GM19043 (cell line): ENCODE results near the gene ESYT2.
A peak's percentile ranks its signal among the peaks of the same experiment; 100 is the strongest.
"Not testable (repeated sequence)": the region's sequence is repeated elsewhere in the genome, so short reads cannot be mapped to it uniquely, and the experiment has no call there.

Experiments
- ATAC-seq: cut with Tn5 transposase; IDR thresholded peaks from one replicate; pipeline ENCODE4 v1.9.1; 2021; ENCODE audit warnings: low read depth; ENCODE audit not compliant: unreplicated experiment

Gene ESYT2

DNA sequence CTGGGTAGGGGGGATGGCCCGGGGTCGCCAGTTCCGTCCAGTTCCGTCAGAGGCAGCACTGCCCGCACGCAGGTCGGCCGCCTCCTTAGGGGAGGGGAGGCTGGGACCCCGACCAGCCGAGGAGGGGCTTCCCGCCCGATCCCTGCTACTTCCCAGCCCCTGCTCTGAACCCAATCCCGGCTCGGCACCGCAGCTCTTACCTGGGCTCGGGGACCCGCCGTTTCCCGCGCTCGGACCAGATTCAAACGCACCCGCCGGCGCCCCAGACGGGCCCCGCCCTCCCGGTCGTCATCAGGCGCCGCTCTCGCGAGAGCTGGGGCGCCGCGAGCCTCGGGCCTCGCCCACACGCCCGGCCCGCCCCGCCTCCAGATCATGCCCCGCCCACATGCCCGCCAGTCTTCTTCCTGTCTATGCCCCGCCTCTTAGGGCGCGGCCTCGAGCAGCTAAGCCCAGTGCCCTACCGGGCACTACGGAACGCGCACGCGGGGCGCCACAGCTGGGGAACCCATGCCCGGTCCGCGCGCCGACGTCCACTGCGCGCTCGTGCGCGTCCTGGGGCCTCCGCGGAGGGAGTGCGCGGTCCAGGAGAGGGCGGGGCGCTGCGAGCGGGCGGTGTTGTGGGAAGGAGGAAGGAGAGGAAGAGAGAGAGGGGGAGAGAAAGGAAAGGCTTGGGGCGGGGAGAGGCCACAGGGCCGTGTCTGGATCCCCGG, 124.6 kb downstream of the ESYT2 start, which contains the start of gene NCAPG2:
Gene NCAPG2, minus strand, starts transcription at position 281 of the 710 bp plus-strand sequence. CDS start 2,905 bp downstream, outside the sequence.
- peak; percentile 97 for ATAC-seq

GRCh38 chr7:158703679-158704523, 125.4 kb downstream of the ESYT2 start:
- not testable (repeated sequence) for ATAC-seq

GRCh38 chr7:158702944-158703343, 126.4 kb downstream of the ESYT2 start:
- ATAC-seq = no peak

GRCh38 chr7:158702196-158702595, 127.1 kb downstream of the ESYT2 start:
- ATAC-seq = no peak

GRCh38 chr7:158700008-158700407, 129.3 kb downstream of the ESYT2 start:
- ATAC-seq = no peak

- no peak for ATAC-seq
Observed at GRCh38 chr7:158699341-158699740, 130.0 kb downstream of the ESYT2 start.

GRCh38 chr7:158698657-158699195, 130.6 kb downstream of the ESYT2 start:
- no peak for ATAC-seq

DNA sequence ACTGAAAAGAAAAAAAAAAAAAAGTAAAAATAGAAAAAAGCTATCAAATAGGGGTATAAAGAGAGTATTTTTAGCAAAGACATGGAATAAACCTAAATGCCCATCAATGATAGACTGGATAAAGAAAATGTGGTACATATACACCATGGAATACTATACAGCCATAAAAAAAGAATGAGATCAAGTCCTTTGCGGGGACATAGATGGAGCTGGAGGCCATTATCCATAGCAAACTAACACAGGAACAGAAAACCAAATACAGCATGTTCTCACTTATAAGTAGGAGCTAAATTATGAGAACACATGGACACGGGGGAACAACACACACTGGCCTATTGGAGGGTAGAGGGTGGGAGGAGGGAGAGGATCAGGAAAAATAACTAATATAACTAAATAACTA, 131.7 kb downstream of the ESYT2 start:
- ATAC-seq = not testable (repeated sequence)

GRCh38 chr7:158695726-158696452, 133.4 kb downstream of the ESYT2 start:
- no peak for ATAC-seq

DNA sequence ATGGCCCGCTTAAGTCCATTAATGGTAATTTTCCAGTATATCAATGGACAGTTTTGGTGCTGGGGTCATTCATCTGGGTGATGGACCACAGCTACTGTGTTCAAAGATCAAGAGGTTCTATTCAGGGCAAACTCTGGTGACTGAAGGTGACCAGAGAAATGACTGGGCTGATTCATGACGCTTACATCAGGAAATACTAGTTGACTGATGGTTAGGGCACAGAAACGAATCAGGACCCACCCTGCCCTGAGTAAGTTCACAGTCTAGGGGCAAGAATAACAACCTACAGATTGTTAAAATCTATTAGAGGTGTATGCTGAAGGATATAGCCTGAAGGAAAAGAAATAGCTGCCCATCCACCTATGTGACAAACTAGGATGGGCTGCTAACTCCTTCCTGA, 134.3 kb downstream of the ESYT2 start:
- no peak for ATAC-seq

GRCh38 chr7:158694650-158695049, 134.7 kb downstream of the ESYT2 start:
- ATAC-seq = no peak

- ATAC-seq = no peak
Observed at GRCh38 chr7:158689488-158689887, 139.8 kb downstream of the ESYT2 start.

- no peak for ATAC-seq
Observed at GRCh38 chr7:158687406-158687805, 141.9 kb downstream of the ESYT2 start.

DNA sequence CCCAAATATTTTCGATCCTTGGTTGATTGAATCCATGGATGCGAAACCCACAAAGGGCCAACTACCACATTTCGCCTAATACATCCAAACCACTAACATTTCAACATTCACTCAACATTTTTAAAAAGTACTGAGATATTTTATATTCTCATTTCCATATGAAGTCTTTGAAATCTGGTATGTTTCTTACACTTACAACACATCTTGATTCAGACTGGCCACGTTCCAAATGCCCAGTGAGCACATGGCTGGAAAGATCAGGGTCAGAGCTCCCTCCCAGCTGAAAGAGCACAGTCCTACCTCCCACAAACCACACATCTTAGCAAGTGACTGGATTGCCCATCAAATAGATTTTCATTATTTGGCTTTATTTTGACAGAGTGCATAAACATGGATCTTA, 143.6 kb downstream of the ESYT2 start:
- no peak for ATAC-seq

- ATAC-seq = no peak
Observed at GRCh38 chr7:158684329-158684728, 145.0 kb downstream of the ESYT2 start.

GRCh38 chr7:158683541-158683940, 145.8 kb downstream of the ESYT2 start:
- ATAC-seq = no peak

GRCh38 chr7:158682456-158682855, 146.9 kb downstream of the ESYT2 start:
- ATAC-seq = no peak
